ENCODE data around the gene PREP.

Gene PREP

GRCh38 chr6:105310371-105310770 is 92.5 kb downstream of the PREP start:
- DNase-seq (ENCODE audit: low read depth): no peak

DNA sequence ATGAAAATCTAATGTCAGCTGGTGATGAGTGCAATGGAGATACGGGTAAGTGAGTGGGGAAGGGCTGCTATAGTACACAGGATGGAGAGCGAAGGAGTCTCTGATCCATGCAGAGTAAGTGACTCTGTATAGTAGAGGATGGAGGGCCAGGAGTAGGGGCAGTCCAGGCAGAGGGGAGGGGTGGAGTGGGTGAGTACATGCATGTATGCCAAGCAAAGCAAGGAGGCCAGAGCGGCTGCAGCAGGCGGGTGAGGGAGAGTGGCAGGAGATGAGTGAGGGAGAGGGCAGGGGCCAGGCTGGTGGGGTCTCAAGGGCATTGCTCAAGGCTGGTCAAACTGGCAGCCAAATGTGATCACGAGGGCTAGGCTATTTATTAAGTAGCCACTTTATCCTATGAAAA is 94.0 kb downstream of the PREP start:
- DNase-seq (ENCODE audit: low read depth): no peak

DNA sequence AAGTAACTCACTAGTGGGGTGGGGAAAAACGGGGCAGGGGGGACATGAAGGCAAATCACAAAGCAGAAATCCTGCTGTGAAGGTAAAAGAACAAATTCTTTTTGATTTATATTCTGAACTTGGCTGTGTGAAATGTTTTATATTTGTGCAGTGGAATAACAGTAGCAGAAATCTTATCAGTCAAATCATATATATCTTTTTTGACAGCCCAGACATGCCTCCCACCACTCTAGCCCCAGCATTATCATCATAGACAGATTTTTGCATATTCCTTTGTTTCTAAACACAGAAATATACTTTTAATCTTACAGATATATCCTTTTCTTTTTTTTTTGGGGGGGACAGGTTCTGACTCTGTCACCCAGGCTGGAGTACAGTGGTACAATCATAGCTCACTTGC is 97.4 kb downstream of the PREP start:
- DNase-seq (ENCODE audit: low read depth): no peak

DNA sequence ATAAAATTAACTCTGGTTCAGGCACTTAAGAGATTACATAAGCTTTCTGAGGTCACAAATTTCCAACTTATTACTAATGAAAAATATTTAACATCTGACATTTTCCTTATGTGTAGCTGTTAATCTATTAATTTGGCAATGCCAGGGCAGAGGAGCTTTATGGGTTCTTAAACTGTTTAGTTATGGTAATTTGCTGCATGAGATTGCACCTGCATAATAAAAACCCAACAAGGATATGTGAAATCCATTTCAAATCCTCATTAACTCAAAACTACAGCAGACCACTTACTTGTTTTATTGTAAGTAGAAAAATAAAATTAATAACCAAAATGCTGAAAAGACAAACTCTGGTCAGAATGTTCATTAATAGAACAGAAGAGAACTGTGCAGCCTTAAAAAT is 98.1 kb downstream of the PREP start:
- DNase-seq (ENCODE audit: low read depth): no peak

DNA sequence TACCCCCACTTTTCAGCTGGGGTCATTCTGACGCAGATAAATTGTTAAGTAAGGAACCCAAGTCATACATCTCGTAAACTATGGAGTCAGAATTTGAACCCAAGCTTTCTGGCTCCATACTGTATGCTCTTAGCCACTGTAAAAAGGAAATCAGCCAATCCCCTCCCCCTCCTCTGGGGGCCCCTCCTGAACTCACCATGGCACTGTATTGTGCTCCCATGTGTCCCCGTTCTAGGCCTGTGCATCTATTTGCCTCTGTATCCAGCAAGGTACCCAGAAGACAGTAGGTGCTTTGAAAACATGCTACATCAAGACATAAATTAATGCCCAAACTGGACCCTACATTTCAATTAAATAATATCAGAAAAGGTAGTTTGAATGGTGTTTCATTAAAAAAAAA is 98.5 kb downstream of the PREP start:
- no peak for DNase-seq (ENCODE audit: low read depth)

DNA sequence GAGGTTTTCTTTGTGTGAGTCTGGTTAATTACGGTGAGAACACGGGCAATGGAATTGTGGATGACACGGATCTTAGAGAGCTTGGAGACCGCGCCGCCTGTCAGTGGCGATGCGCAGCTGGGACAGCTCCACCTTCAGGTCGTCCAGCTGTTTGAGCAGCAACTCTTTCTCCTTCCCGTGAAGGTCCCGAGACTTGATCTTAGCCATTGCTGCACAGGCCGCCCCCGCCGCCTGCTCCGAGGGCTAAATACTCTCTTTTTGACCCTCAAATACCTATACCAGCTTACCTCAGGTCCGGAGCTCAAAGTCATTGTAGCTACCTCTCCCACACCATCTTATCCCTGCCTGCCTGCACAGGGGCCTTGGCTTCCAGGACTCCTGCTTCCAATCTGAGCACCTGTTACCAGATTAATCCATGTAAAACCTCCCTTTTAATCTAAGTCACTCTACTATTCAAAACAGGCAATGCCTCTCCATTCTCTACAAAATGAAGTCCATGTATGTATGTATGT is 100.2 kb downstream of the PREP start:
- DNase-seq (ENCODE audit: low read depth): no peak

- no peak for DNase-seq (ENCODE audit: low read depth)
These were observed 100.9 kb downstream of the PREP start for GRCh38 chr6:105301756-105302616.

DNA sequence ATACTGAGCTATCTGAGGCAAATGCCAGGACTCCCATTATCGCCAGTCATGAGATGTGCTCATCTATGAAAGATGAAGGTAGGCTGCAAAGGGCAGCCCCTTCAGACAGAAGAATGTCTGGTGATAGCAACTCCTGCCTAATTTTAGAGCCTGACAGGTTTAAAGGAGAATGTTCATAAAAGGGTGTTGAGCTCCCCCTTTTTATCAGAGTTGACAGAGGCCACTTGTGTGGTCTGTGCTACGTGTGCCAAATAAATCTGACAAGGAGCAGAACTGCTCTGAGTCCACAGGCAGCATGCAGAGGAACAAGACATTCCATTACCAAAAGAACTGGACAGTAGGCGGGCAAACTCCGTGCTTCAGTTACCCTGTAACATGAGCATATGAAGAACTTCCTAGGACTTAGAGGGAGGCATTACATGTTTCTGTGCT is 101.8 kb downstream of the PREP start:
- no peak for DNase-seq (ENCODE audit: low read depth)

- DNase-seq (ENCODE audit: low read depth): no peak
These were observed 102.8 kb downstream of the PREP start for GRCh38 chr6:105300090-105300489.

GRCh38 chr6:105294129-105294528 is 108.8 kb downstream of the PREP start:
- DNase-seq (ENCODE audit: low read depth): no peak

GRCh38 chr6:105292689-105293339 is 110.1 kb downstream of the PREP start:
- DNase-seq (ENCODE audit: low read depth): no peak

DNA sequence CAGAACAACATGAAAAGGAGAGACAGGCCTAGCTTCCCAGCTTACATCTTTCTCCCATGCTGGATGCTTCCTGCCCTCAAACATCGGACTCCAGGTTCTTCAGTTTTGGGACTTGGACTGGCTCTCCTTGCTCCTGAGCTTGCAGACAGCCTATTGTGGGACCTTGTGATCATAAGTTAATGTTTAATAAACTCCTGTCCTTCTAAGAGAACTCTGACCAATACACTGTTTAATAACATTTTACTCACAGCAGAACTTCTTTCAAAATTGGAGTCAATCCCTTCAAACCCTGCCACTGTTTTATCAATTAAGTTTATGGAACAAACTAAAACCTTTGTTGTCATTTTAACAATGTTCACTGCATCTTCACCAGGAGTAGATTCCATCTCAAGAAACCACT is 111.4 kb downstream of the PREP start:
- DNase-seq (ENCODE audit: low read depth): no peak

- DNase-seq (ENCODE audit: low read depth): no peak
These were observed 120.0 kb downstream of the PREP start for GRCh38 chr6:105282631-105283585.

DNA sequence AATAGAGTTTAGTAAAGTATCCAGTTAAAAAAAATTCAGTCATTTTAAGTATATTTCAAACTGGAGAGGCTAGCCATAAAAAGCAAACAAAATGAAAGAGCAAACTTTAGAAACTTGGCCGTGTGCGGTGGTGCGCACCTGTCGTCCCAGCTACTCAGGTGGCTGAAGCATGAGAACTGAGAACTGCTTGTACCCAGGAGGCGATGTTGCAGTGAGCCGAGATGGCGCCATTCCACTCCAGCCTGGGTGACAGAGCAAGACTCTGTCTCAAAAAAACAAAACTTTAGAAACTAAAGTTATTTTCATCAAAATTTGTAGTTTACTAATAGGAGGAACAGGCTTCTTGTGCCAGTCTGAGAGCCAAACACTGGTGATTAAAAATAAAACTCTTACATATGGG is 122.8 kb downstream of the PREP start:
- DNase-seq (ENCODE audit: low read depth): no peak

- DNase-seq (ENCODE audit: low read depth): no peak
These were observed 123.4 kb downstream of the PREP start for GRCh38 chr6:105279463-105279862.

GRCh38 chr6:105278813-105279212 is 124.1 kb downstream of the PREP start:
- DNase-seq (ENCODE audit: low read depth): no peak

DNA sequence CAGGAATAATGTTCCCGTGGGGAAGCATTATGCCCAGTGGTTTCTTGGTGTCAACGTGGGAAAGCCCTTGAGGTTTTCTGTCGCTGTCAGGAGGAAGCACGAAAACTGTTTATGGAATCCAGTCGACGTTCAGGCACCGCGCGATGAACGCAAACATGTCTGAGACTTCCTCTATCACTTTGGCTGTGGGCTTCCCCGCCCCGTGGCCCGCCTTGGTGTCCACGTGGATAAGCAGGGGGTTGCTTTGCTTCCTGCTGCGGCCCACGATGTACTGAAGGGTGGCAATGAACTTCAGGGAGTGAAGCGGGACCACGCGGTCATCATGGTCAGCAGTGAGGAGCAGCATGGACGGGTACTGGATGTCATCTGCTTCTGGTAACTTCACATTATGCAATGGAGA is 124.8 kb downstream of the PREP start:
- no peak for DNase-seq (ENCODE audit: low read depth)

DNA sequence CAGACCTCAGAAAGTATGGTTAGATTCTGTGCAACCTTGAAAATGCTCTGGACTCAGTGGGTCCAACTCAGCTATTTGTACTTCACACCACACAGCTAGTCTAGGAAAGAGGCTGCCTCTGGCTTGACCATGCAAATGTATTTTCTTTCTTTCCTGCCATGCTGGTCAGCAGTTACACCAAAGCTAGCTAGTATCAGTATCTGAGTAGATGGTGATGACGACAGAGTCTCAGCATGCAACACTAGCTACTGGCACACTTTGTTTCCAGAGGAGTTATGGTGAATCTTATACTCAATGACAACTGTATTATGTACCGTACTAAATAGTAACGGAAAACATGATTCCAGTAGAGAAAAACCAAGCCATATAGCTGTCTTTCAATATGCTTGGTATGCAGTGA is 126.5 kb downstream of the PREP start:
- no peak for DNase-seq (ENCODE audit: low read depth)

GRCh38 chr6:105275542-105275941 is 127.3 kb downstream of the PREP start:
- no peak for DNase-seq (ENCODE audit: low read depth)

DNA sequence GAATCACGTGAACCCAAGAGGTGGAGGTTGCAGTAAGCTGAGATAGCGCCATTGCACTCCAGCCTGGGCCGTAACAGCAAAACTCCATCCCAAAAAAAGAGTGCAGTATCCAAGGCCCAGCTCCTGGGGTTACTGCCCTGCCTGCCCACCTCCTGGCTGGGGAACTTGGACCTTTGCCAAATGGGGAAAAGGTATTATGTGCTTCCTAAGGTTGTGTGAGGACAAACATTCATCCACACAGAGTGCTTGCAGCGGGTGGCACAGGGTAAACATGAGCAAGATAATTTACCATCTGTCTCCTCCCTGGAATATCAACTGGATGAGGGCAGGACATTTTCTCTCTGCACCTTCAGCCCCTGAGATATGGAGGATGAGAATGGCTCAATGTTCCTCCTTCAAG is 128.2 kb downstream of the PREP start:
- no peak for DNase-seq (ENCODE audit: low read depth)

DNA sequence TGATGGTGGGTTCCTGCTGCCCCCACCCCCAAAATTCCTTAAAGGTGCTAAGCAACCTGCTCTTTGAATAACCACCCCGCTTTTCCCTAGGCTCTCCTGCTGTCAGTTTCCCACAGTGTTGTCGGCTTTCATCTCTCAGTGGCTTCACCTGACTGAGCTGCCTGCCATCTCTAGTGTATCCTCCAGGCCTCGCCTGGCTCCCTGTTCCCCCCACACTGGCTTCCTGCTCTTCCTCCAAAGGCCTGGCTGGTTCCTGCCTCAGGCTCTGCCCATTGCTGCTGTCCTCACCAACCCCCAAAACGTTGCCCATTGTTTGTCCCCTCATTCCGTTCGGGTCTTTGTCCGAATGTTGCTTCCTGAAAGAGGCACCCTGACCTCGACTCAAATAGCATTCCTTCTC is 129.3 kb downstream of the PREP start:
- DNase-seq (ENCODE audit: low read depth): no peak

DNA sequence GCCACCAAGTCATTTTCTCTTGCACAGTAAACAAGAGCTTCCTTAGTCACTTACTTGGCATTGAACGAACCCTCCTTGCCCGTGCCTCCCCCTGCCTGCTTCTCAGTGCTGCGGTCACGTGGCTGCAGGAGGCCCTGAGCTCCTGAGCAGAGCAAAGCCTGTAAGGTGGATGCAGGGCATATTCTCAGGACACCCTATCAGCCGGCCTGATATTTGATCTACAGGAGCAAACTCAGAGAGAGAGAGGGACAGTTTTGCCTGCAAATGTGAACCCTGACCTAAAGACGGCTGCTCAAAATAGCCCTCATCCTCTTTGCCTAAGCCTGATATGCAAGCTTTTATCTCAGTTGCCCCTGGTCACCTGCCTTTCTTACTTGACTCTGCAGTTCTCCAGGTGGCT is 130.1 kb downstream of the PREP start:
- DNase-seq (ENCODE audit: low read depth): no peak

Data from T-helper 22 cell (primary cell).